ENCODE measurements around the gene PPARG. TPM values are rescaled to one million over a fixed set of nuclear protein-coding genes. Genes with fewer than 3 reads are reported as not detected.

Gene PPARG
- total and polyA plus RNA-seq, 2 of the 13 experiments (the other 11 are each of a cell fraction or from before 2014, with no cell fraction given): 13.9 to 58.3 TPM

GRCh38 chr3:12452361-12453330 is 163.8 kb downstream of the PPARG start (continued):
- TF ChIP-seq NR2F1 (CRISPR knock-in tag; IDR thresholded peaks at IDR 0.05): peak; percentile 49 to 64; a peak in 2 of 4 replicates
- peak; percentile 64 for TF ChIP-seq SAP130 (CRISPR knock-in tag; IDR thresholded peaks at IDR 0.05; ENCODE audit: low read depth)
- no peak for TF ChIP-seq KDM5A (IDR thresholded peaks at IDR 0.05; ENCODE audit: borderline replicate concordance, low read length)
- no peak; the same call in 1 of the 2 replicates for TF ChIP-seq ZNF232 (CRISPR knock-in tag; IDR thresholded peaks at IDR 0.05; ENCODE audit: borderline replicate concordance)
- TF ChIP-seq RFX1 (IDR thresholded peaks at IDR 0.05): no peak
- TF ChIP-seq ZNF484 (CRISPR knock-in tag; IDR thresholded peaks at IDR 0.05; ENCODE audit: borderline replicate concordance, low read depth): no peak
- peak; percentile 72; the same call in 1 of the 2 replicates for TF ChIP-seq KDM6A (CRISPR knock-in tag; IDR thresholded peaks at IDR 0.05; ENCODE audit: low read depth)
- TF ChIP-seq TFDP1 (CRISPR knock-in tag; IDR thresholded peaks at IDR 0.05; ENCODE audit: borderline replicate concordance): peak; percentile 53; the same call in 1 of the 2 replicates
- TF ChIP-seq NR2F6 (IDR thresholded peaks at IDR 0.05): peak; percentile 78
- TF ChIP-seq NR2F6 (CRISPR knock-in tag; IDR thresholded peaks at IDR 0.05): peak; percentile 73
- TF ChIP-seq KDM1A (CRISPR knock-in tag; IDR thresholded peaks at IDR 0.05): no peak
- peak; percentile 51; the same call in 1 of the 2 replicates for TF ChIP-seq ZNF547 (CRISPR knock-in tag; IDR thresholded peaks at IDR 0.05)
- TF ChIP-seq MEIS1 (CRISPR knock-in tag; IDR thresholded peaks at IDR 0.05; ENCODE audit: borderline replicate concordance): peak; percentile 69; the same call in 1 of the 2 replicates
- peak; percentile 19; the same call in 1 of the 2 replicates for TF ChIP-seq CEBPG (CRISPR knock-in tag; IDR thresholded peaks at IDR 0.05)
- no peak for TF ChIP-seq NRL (CRISPR knock-in tag; IDR thresholded peaks at IDR 0.05; ENCODE audit: borderline replicate concordance)
- TF ChIP-seq ZNF564 (CRISPR knock-in tag; IDR thresholded peaks at IDR 0.05): no peak
- no peak for TF ChIP-seq ZNF562 (CRISPR knock-in tag; IDR thresholded peaks at IDR 0.05; ENCODE audit: borderline replicate concordance)
- peak; percentile 93 for TF ChIP-seq ZBTB38 (CRISPR knock-in tag; IDR thresholded peaks at IDR 0.05)
- TF ChIP-seq ZNF317 (CRISPR knock-in tag; IDR thresholded peaks at IDR 0.05): no peak
- TF ChIP-seq HNF4A (CRISPR knock-in tag; IDR thresholded peaks at IDR 0.05): peak; percentile 83
- peak; percentile 92 for TF ChIP-seq ZNF362 (CRISPR knock-in tag; IDR thresholded peaks at IDR 0.05; ENCODE audit: borderline replicate concordance)
- TF ChIP-seq ZNF3 (CRISPR knock-in tag; IDR thresholded peaks at IDR 0.05): peak; percentile 78
- peak; percentile 39; the same call in 1 of the 2 replicates for TF ChIP-seq PAWR (CRISPR knock-in tag; IDR thresholded peaks at IDR 0.05; ENCODE audit: borderline replicate concordance)
- peak; percentile 58; the same call in 1 of the 2 replicates for TF ChIP-seq ZBTB7B (CRISPR knock-in tag; IDR thresholded peaks at IDR 0.05)
- TF ChIP-seq ZNF543 (CRISPR knock-in tag; IDR thresholded peaks at IDR 0.05): no peak
- no peak for TF ChIP-seq ZNF639 (CRISPR knock-in tag; conservative IDR thresholded peaks at IDR 0.05)
- no peak for TF ChIP-seq NFE2L1 (CRISPR knock-in tag; IDR thresholded peaks at IDR 0.05; ENCODE audit: borderline replicate concordance)
- TF ChIP-seq MED8 (CRISPR knock-in tag; IDR thresholded peaks at IDR 0.05; ENCODE audit: insufficient replicate concordance): no peak
- TF ChIP-seq ZNF841 (CRISPR knock-in tag; IDR thresholded peaks at IDR 0.05; ENCODE audit: borderline replicate concordance): no peak

All from HepG2 (cell line).